GM08714 (cell line): ENCODE results near the gene TLL2.

Experiments used
- H3K4me3 ChIP-seq: fragments of 200-500 bp; sonication (Bioruptor generic); 2 replicates; pipeline ENCODE4 v1.5.1; 2014; ENCODE audit warnings: mild to moderate bottlenecking, low read length, inconsistent platforms
- ZNF274 ChIP-seq: IDR thresholded peaks from 2 replicates; pipeline ENCODE4 v1.6.1; 2012; ENCODE audit warnings: mild to moderate bottlenecking, low read depth, low read length

TLL2 gene

DNA sequence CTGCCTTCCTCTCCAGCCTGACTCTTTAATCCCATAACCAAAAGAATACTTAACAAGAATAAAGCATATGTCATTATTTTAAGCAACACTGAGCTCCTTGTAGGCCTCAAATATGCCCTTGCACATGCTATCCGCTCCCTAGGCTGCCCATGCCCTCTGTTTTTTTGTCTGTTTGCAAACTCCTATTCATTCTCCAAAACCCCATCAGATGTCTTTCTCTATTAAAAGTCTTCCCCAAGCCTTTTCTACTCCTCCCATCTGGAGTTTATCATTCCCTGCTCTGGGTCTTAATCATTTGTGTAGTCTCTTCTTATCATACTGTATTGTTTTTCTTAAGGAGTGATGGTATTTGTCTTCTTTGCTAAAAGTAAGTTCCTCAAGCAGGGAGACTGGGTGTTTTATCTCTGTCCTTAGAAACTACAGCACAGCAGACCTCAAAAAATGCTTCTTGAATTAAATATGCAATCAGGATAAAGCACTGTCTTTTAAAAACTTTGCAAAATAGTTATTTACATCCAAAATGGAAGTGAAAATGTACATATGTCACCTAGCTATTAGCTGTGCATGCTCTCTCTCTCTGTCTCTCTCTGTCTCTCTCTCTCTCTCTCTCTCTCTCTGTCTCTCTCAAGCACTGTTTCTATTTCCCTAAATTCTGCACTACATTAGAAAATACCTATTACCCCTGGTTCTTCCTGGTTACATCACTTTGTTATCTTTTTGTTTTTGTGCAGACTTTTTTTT is 98.4 kb downstream of the TLL2 start:
- no peak overlapping the region for H3K4me3 ChIP-seq
- no peak for TF ChIP-seq ZNF274

DNA sequence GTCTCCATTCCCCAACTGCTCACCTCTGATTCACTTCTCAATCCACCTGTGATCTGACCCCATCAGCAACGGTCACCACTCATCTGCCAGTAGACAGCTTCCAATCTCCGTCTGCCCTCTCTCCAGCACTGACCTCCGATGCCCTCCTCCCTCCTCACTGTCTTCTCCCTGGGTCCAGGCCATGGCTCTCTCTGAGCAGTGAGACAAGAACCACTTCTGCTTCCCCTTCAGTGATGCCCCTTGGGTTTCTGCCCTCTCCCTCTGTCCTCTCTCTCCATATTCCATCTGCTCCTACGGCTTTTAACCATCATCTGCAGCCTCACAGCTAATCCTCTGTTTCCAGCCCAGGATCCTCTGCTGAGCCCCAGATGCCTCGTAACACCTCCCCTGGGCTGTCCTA is 99.4 kb downstream of the TLL2 start:
- no peak overlapping the region for H3K4me3 ChIP-seq
- no peak for TF ChIP-seq ZNF274

DNA sequence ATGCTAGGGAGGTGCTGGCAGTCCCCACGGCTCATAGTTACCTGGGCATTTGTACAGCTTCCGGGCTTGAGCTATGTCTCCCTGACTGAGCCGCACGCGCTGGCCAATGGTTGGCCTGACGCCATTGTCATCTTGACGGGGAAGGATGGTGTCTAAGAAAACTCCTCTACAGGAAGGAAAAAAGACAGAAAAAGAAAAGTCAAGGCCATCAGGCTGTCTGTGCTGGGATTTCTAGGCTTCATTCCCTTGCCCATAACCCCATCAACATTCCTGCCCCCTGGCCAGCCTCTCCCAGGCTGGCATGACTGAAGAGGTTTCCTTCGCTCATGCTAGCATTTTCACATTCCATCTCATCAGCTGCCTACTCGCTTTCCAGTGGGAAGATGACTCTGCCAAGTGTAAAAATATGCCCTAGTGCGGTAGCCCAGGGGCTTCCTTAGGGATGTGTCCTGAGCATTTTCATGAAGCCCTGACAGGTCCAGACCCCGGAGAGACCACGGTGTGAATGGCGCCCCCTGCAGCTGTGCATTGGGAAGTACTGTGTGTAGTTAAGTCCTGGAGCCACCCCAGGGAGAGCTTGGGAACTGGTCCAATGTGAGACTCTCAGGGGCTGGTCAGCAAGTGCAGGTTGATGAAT is 100.5 kb downstream of the TLL2 start:
- no peak for TF ChIP-seq ZNF274
- no peak overlapping the region for H3K4me3 ChIP-seq

DNA sequence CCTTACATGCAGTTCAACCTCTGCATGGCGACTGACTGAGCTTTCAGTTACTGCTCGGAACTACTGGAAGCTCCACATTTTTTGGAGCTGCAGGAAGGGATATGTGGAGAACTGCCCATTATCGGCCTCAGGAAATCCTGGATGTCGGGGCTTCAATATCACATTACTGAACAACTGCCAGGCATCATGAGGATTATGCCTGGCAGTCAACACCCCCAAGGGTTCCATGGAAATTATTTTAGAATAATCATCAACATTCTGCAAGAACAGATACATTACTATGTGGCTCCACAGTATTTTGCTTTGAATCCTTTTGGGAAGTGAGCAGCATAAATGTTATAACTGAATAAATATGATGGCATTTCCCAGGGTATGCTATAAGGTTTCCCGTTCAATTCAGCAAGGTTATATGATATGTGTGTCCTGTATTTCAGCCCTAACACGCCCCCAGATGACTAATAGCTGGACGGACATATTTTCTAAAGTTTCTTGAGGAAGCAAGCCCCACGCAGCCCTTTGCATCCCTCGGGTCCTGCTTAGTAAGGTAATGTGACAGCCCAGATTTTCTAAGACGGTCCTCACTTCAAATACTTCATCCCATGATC is 101.9 kb downstream of the TLL2 start:
- TF ChIP-seq ZNF274: no peak
- H3K4me3 ChIP-seq: no peak overlapping the region

DNA sequence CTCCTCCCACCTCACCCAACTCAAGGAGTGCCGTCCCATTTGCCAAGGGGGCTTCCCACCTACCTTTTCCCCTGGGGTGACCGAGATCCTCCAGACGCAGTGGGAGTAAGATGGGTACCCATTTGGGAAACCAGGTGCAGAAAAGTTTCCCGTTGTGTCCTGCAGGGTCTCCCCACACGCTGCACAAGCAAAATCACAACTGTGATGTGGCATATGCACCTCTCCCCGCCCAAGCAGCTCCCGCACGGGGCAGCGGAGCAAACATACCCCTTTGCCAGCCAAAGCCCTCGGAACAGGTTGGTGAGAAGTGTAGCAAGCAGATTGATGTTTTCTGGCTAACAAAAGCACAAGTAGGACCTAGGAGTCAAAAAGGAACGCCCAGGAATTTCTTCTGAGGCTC is 103.4 kb downstream of the TLL2 start:
- TF ChIP-seq ZNF274: no peak
- no peak overlapping the region for H3K4me3 ChIP-seq

DNA sequence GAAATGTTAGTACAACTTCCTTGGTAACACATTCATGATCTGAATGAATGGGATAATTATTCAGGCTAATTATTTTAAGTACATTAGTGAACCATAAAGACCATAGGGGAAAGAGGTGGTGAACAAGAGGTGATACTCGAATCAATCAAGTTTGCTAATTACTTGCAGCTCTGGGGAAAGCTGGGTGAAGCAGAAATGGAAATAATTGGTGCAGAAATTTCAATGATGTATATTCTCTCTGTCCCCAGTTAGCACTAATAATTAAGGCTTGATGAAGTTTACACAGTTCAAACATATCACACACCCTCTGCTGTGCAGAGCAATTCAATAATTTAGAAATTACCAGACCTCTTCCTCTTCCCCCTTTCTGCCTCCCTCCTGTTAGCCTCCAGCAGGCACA is 105.5 kb downstream of the TLL2 start:
- no peak overlapping the region for H3K4me3 ChIP-seq
- no peak for TF ChIP-seq ZNF274

DNA sequence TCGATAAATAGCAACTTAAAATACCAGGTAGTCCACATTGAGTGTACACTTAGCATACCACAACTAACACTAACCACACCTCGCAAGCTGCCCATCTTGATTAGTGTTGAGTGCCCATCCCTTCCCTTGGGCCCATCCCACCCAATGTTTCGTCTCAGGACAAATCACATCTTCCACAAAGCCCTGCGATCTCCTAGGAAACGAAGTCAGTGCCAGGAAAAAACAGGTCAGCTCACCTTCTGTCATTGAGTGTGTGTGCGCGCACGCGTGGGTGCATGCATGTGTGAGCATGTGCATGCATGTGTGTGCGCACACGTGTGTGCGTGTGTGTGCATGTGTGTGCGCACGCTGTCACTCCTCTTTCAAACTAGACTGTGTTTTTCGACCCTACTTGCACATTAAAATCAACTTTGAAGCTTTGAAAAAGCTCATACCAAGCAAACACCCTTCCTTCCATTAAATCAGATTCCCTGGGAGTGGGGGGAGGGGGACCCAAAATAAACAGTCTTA is 106.1 kb downstream of the TLL2 start:
- H3K4me3 ChIP-seq: no peak overlapping the region

DNA sequence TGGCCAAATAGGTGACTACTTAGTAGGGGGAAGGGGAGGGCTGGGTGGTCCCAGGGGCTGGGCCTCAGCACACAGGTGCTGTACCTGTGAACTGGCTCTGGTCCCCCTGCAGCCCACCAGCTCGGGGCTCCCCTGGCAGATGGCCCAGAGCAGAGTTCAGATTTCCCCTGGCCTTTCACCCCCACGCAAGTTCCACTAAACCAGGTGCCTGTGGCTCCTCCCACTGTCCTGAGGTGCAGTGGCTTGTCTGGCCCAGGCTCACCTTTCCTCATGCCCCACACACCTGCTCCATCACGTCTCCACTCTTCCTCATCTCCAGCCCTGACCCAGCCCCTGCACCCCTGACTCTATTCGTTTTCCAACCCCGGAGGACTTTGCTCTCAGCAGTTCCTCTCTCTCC is 107.6 kb downstream of the TLL2 start:
- no peak for TF ChIP-seq ZNF274
- no peak overlapping the region for H3K4me3 ChIP-seq

More for the DNA sequence above, 106.1 kb downstream of the TLL2 start:
- TF ChIP-seq ZNF274: no peak

DNA sequence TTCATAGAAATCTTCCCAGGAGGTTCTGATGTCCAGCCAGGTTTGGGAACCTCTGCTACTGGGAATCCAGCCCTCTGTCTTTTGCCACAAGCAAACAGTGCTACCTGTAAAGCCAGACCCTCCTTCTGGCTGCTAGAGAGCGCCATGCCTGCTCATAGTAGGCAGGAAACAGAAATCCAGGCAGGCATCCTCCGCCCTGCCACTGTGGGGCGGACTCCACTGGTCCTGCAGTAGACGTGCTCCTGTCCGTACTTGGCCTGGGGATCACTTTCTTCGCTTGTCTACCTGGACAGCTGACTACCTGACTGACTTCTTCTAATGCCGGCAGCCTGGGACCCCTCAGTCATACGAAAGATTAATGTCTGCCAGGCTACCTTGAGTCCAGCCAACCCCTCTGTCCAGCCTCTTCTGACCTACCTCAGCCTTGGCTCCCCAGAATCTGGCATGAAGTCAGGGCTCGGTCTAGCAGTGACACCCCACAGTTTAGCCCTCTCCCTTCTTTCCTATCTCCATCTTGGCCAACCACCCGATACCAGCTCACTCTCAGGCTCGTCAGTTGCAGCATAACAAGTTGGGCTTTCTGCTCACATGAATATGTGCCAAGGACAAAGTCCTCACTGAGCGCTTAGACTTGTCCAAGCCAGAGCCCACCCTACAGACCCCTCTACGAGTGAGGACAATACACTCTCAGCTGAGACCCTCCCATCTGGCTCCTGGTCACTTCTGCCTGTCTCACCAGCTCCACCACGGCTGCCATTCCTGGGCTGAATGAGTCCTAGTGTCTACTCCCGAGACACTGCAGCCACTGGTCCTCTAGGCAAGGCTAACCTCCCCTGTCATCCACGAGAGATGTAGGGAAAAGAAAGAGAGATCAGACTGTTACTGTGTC is 111.1 kb downstream of the TLL2 start:
- H3K4me3 ChIP-seq: no peak overlapping the region
- TF ChIP-seq ZNF274: no peak

DNA sequence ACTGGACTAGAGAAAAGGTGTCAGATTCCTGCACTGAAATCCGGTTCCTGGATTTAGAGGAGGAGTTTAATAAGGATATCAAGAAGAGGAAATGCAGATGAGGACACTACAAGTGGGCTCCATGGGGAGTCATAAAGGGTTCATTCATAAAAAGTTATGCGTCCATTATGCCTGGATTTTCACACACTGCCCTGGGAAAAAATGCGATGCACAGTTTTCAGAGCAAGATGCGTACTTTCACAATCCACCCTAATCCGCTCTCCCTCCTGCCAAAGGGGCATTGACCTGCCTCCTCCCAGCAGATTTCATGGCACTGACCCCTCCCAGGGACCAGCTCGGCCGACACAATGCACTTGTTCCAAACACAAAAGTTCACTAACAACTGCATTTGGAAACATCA is 112.7 kb downstream of the TLL2 start:
- TF ChIP-seq ZNF274: no peak

DNA sequence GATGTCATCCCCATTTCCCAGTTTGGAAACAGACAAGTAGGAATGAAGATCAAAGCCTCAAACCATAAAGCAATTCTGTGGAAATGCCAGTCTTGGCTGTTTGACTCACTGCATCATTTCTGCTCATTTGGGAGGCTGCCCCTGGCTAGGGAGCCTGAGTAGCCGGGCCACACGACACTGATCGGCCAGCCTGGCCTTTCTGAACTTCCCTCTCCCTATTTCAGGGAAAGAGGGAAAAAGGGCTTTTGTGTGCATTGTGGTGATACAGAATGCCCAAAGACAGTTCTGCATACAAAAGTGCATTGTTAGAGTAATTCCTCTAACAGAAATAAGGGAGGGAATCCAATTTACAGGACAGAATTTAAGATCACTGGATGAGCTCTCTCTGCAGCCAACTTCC is 113.3 kb downstream of the TLL2 start:
- no peak overlapping the region for H3K4me3 ChIP-seq
- no peak for TF ChIP-seq ZNF274

More for the DNA sequence above, 112.7 kb downstream of the TLL2 start:
- no peak overlapping the region for H3K4me3 ChIP-seq

DNA sequence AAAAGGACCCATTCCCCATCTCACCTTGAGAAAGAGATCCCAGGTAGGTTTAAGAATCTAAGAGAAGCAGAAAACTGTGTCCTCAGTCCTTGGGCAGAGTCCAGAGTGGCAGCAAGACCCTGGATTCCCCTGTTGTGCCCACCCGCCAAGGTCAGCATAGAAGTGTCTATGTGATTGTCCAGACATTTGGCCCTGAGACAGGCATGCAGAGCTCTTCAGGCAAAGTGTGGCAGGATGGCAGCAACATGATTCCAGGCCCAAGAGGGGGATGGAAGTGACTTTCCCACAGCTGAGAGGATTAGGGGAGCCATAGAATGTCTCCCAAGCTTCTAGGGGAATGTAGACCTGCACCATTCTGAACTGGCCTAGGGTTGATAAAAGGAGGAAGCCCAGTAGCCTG is 115.8 kb downstream of the TLL2 start:
- no peak for TF ChIP-seq ZNF274
- H3K4me3 ChIP-seq: no peak overlapping the region

DNA sequence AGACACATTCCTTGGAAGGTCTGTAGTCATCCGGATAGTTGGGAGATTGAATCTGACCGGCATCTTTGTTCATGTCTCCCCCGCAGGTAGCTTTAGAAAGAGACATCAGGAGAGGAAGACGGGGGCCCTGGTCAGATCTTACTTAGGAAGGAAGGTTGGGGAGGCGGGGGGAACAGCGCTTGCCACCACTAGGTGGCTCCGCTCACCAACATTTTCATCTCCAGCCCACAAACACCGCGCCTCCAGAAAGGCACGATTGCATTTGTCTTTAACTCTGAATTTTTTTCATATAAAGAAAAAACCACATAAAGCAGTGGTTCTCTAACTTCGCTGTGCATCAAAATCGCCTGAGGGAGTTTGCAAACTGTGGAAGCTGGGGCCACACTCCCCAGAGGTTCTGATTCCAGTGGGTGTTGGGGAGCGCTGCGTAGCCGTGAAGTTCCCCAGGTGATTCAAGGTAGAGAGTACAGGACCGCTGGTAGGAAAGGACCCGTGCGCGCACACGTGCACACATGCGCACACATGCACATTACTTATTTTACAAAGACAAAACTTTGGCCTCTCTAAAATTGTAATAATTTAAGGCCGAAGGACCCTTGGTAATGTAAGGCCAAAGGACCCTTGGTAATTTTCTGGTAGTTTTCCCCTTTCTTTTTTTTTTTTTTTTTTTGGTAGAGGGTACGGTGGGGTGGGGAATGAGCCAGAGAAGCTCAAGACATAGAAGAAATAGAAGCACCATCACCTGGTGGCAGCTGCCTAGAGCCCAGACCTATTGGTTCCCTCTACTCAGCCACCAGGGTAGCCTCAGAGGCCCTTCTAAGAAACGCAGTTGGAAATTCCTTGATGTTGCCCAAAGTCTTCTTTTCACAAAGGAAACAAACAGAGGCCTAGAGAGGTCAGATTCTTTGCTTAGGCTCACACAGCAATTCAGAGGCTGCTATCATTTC is 117.5 kb downstream of the TLL2 start:
- no peak overlapping the region for H3K4me3 ChIP-seq
- no peak for TF ChIP-seq ZNF274
